AG08395 (cell line): Measurements from ENCODE around the gene NFYC.

Experiments
- DNase-seq: peaks from one replicate; pipeline ENCODE4 v3.0.0; 2012; ENCODE audit warnings: mixed read lengths, low spot score

Gene NFYC

DNA sequence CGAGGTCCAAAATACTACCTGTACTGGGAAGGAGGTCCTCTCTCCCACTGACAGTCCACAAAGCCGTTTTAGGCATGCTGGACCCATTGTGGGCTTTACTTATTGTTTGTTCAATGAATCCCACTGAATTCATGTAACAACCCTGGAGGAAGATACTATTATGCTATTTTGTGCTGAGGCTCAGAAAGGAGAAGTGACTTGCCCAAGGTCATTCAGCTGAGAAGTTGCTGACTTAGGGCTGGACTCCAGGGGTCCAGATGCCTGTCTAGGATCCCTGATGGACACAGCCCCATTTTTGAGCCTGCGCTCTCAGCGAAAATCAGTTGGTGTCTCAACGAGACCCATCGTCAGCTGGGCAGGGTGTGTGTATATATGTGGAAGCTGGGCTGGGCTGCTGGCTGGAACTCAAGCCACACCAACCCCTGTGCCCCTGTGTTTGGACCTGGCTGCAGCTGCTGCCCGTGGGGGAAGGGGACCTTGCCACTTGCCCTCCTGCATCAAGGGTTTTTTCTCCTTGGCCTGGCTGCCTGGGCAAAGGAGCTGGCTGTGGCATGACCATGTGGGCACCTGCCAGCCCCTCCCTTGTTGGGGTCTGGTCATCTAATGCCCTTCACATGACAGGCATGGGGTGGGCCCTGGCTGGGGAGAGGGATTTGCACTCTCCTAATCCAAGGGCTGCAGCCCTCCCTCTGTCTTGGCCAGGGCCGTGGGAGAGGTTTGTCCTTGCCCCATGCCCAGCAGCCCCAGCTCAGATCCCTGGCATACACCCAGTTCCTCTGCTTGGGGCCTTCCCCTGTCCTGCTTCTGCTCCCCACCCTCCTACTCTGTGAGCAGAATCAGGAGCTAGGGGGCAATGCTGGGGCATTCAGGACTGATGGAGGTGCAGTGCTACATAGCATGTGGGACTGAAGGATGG lies 107.1 kb downstream of the NFYC start:
- DNase-seq = no peak

DNA sequence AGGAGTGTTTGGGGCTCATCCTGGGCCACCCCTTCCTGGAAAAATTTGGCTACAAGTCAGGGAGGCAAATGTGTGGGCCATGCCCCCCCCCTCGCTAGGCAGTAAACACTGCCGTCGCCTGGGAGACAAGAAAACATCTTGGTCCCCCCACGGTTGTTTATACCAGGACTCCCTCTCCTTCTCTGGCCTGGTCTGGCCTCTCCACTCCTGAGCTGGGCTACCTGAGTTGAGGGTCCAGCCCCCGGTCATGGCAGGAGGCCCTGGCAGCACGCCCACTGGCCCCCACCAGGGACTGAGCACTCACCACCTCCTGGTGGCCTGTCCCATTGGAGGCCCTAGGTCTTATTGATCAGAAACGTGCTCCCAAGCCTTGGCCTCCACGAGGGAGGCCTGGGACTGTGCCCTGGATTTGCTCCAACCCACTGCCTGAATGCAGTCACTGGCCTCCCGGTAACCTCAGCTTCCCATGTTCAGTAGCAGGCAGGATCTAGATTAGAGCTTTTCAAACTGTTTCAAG lies 107.9 kb downstream of the NFYC start:
- no peak for DNase-seq

DNA sequence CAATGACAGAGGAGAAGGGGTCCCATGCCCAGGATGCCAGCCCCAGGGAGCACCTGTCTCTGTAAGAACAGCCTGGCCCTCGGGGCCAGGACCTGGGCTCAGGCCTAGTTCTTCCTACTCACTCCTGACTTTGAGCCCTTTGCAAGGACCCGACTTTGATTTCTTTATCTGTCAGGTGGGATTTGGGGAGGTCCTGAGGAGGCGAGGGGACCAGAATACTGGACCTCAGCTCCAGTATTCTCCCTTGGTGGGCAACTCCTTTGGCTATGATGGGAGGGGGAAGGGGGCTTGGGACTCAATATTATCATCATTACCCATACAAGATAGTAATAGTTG lies 110.2 kb downstream of the NFYC start:
- DNase-seq = no peak

DNA sequence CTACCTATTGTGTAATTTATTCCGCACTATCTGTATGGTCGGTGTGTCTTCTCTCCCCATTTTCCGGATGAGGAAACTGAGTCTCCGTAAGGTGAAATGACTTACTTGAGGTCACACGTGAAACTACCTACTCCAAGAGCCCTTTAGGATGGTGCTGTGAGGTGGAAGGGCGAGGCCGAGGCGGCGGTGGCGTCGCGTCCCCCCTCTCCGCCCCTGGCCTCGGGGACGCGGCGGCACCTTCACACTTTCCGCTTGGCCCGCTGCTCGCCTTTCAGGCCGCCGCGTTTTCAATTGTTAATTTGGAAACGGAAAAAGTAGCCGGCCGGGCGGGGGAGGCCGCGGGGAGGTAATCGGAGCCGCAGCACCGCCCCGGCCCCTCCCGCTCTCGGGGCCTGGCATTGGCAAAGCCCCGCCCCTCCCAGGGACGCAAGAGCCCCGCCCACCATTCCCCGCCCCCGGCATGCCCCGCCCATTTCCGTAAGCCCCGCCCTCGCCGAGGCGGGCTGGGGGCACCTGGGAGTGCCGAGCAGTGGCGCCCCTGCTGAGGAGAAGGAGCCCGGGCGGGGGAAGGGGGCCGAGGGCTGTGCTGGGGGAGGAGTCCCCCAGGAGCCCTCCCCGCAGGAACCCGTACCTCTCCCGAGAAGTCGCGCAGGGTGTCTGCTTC lies 110.7 kb downstream of the NFYC start:
- DNase-seq = peak; percentile 96

DNA sequence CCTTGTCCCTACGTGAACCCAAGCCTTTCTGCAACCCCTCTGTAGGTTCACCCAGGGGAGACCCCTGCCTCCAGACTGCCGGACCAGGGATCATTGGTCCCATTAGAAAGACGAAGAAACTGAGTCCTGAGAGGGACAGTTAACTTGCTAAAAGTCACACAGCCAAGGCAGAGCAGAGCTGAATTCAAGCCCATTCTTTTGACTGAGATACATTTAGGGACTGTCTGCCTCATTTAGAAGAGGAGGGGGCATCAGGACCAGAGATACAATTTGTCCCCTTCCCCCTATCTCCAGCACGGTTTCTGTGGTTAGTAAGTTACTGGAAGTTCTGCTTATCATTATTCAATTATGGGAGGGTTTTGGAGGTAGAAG lies 111.2 kb downstream of the NFYC start:
- no peak for DNase-seq

DNA sequence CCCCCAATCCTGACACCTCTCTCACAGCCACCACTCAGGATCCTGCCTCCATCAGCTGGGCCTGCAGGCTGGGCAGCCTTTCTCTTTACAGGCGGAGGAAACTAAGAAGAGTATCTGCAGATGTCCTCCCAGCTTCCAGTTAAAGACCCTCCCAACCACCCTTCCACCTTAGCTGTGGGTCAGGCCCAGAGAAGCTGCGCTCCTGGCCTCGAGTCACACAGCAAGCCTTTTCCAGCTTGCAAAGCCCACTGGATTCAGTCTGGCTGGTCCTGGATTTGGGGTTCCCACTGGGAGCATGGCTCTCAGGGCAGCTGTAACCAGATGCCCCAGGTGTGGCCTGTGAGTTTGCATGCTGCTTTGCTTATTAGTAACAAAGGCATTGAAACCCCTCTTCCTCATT lies 111.9 kb downstream of the NFYC start:
- no peak for DNase-seq

DNA sequence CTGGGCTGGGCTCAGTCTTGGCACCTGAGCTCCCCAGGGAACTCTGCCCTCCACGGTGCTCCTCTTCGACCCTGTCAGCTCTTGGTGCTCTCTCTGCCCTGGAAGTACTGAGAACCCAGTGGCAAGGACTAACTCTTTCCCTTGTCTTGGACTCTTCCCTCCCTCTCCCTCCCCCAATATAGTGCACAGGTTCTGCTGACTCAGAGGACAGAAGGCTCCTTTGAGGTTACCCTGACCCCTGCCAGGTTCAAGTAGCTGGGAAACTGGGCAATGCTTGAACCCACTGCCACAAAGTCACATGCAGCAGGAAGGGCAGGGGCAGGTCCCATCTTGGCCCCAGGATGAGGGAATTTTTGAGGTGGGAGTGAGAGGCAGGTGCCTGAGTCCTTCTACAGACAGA lies 112.4 kb downstream of the NFYC start:
- no peak for DNase-seq

DNA sequence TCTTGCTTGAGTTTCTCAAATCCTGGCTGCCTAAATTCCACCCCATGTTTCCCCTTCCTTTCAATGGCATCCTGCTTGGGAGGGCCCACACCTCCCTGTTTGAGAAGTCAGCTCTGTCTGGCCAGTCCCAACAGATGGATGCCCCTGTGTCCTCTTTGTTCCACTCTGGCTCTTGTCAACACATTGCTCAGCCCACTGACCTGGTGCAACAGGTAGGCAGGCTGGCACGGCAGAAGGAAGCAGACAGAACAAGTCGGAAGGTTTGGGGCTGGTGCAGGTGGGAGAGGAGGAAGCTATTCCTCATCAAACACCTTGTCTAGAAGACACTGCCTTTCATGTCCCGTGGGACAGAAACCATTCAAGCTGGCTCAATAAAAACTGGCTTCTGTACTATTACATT lies 114.7 kb downstream of the NFYC start:
- no peak for DNase-seq

DNA sequence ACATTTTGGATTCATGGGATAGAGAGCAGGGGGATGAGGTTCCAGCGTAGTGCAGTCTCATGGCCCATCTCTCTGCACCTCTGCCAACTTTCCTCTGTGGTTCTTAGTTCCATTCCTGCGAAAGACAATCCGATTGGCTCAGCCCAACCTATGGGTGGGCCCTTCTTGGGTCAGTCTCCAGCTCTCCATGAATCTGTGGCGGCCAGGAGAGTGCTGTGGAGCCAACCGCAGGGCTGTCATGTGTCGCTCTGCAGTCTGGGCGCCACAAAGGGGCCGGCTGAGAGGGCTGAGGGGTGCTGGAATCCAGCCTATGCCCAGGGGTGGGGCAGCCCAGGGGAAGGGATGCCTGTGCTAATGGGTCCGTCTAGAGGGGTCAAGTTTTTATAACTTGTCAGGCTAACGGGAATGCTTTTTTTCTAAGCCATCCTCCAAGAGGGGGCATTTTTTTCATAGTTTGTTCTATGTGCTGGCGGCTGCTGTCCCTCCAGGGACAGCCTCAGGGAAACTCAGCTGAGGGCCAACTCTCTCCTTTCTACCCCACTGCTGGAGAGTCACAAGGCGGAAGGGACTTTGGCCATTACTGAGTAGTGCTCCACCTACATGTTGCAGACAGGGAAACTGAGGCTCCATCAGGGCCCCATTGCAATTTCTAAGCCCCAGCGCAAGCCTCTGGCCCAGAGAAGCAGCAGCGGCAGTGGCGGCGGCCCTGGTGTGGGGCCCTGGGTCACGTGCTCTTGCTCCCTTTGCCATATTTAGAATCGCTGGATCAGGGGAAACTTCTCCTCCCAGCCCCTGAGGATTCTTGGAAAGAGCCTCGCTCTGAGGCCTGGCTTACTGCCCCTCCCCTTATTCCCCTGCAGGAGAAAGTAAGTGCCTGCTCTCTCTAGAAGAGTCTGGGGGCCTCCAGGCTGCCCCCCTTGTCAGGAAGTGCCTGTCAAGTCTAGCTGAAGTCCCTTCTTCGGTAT lies 115.5 kb downstream of the NFYC start:
- no peak for DNase-seq

DNA sequence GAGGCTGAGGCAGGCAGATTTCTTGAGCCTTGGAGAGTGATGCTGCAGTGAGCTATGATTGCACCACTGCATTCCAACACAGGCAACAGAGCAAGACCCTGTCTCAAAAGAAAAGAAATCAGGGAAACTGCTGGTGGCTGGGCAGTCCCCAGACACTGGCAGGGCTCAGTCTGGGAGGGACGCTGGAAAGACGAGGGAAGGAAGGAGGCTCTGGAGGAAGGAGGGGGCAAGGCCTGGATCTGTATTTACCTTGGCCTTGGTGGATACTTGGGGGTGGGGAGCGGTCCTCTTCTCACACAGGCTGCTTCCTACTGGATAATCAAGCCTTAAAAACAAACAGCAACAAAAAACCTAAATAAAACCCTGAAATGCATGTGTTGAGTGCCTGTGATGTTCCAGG lies 116.5 kb downstream of the NFYC start:
- no peak for DNase-seq

DNA sequence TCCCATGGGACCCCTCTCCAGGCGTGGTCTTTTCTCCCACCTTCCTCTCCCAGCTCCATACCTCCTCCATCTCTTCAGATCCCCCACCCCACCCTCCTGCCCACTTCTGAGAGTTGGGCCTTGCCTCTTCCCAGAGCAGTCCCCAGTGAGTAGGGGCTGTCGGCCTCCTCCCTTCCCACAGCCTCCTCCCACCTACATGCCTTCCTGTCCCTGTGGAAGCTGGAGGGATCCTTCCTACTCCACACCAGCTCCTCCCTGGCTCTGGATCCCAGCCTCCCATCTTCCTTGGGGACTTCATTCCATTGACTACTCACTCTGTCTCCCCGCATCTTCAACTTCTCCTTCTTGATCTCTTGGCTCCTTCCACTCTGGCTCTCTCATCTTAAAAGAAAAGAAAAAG lies 116.9 kb downstream of the NFYC start:
- DNase-seq = no peak

DNA sequence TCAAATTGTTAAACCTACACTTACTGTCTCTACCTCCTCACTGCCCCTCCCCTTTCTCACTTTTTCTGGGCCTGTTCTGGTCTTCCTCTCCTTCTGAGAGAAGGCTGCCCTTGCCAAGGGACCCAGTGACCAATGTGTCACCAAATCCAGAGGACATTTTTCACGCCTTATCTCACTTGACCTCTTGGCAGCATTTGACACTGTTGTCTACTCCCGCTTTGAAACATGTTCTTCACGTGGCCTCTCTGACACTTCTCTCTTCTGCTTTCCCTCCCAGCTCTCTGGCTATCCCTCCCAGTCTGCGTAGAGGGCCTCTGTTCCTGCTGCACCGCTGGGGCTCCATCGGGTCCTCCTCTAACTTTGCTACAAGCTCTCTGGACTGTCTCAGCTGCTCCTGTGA lies 117.4 kb downstream of the NFYC start:
- no peak for DNase-seq

DNA sequence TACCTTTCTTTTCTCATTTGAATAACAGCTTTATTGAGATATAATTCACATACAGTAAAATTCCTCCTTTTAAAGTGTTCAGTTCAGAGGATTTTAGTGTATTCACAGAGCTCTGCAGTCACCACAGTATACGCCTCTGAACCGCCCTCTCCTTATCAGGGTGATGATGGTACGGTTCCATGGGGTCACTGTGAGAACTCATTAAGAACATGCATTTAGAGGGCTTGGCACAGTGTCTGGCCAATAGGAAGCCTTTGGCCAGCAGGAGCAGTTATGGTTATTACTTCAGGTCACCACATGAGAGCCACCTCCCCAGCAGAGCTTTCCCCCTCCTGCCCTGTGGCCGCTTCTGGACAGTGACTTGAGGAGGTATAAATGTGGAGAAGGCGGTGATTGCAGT lies 119.4 kb downstream of the NFYC start:
- no peak for DNase-seq

DNA sequence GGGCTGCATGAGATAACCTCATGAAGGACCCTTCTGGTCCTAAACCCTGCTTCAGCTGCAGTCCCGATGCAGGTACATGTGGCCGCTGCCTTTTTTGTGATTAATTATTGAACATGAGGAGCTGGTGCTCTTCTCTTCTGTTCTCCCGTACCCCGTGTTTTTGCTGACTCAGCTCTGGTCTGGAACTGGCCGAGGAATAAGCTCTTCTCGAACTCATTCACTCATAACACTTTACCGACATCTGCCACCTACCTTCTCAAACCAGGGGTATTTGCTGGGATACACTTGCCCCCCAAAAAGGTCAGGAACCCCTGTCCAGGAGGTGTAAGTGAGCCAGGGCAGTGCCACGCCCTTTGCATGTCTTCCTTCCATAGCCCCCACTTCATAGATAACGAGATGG lies 123.9 kb downstream of the NFYC start:
- DNase-seq = no peak

DNA sequence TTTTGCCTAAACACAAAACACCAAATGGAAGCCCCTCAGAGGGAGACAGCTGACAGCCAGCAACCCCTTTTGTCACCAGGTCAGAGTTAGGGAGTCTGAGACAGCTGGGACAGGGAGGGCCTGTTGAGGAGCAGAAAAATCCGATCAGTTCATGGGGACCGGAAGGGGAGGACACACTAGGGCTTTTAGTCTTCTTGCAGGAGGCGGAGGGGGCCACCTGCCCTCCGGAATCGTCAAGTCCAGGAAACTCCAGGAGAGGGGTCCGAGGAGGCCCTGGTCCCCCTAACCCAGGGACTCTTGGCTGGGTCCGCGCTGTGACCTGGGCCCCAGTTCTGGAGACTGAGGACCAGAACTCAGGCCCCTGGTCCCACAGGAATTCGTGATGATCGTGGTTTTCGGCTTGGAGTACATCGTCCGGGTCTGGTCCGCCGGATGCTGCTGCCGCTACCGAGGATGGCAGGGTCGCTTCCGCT lies 126.3 kb downstream of the NFYC start:
- no peak for DNase-seq

DNA sequence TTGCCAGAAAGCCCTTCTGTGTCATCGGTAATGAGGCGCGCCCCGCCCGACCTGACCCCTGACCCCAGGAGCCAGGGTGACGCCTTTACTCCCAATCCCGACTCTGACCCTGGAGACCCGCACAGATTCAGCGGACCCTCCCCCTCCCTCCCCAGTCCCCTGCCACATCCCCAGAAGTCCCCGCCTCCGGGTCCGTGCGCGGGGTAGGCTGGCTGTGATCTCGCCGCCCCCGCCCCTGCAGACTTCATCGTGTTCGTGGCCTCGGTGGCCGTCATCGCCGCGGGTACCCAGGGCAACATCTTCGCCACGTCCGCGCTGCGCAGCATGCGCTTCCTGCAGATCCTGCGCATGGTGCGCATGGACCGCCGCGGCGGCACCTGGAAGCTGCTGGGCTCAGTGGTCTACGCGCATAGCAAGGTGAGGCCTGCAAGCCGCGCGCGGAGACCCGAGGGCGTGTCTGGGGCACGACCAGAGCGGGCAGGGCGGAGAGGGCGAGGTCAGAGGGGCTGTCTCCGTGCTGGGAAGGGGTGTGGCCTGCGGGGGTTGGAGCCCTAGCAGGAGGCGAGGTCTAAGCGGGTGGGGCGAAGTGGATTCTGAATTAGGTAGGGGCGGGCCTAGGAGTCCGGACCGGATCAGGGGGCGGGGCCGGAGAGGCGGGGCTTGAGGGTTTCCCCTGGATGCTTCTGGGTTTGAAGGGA lies 126.9 kb downstream of the NFYC start:
- DNase-seq = peak; percentile 63

DNA sequence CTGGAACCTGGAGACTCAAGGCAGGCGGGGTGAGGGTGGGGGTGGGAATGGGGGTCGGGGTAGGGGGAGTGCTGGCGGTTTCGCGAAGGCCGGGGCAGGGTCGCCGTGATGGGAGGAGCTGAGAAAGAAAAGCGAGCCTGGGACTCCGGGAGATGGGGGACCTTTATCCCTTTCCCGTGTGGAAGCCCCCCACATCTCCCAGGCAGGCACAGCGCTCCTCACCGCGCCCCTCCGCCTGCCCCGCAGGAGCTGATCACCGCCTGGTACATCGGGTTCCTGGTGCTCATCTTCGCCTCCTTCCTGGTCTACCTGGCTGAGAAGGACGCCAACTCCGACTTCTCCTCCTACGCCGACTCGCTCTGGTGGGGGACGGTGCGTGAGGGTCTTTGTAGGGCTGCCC lies 127.6 kb downstream of the NFYC start:
- DNase-seq = no peak

DNA sequence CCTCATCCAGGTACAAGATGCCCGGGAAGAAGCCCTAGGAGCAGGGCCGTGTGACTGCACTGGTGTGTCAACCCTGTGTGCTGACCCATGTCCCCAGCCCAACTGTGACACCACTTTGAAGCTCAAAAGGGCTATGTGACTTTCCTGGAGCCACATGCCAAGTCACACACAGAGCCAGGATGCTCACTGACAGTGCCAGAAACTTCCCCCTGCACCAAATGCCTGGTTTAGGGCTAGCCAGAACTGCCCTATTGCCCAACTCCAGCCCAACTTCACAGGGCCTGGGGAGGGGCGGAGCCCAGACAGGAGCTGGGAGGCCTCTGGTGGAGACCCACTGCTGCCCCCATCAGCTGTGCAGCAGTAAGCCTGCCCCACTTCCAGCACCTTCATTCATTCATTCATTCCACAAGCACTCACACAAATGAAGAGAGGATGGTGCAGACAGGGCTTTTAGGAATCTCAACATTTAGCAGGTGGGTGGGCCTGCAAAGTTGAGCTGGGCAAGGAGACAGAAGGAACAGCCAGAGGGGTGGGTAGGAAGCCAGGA lies 128.8 kb downstream of the NFYC start:
- no peak for DNase-seq
